T-helper 22 cell (primary cell): ENCODE results near the gene DENND1A.
"Not testable (repeated sequence)": the region's sequence is repeated elsewhere in the genome, so short reads cannot be mapped to it uniquely, and the experiment has no call there.

ENCODE experiments used
- DNase-seq: peaks from one replicate; pipeline ENCODE4 v3.0.0-alpha.2; 2020; ENCODE audit warnings: low read depth

DENND1A gene

GRCh38 chr9:123772374-123772773 lies 157.6 kb downstream of the DENND1A start:
- DNase-seq: no peak

- DNase-seq: no peak
These were observed 158.2 kb downstream of the DENND1A start for GRCh38 chr9:123771690-123772089.

- no peak for DNase-seq
These were observed 160.2 kb downstream of the DENND1A start for GRCh38 chr9:123769719-123770118.

GRCh38 chr9:123763910-123764588 lies 165.9 kb downstream of the DENND1A start:
- DNase-seq: no peak

- no peak for DNase-seq
These were observed 167.9 kb downstream of the DENND1A start for GRCh38 chr9:123761905-123762605.

GRCh38 chr9:123757960-123758359 lies 172.0 kb downstream of the DENND1A start:
- no peak for DNase-seq

GRCh38 chr9:123757547-123757946 lies 172.4 kb downstream of the DENND1A start:
- no peak for DNase-seq

- DNase-seq: no peak
These were observed 173.3 kb downstream of the DENND1A start for GRCh38 chr9:123756484-123757106.

- no peak for DNase-seq
These were observed 176.2 kb downstream of the DENND1A start for GRCh38 chr9:123753669-123754258.

- DNase-seq: no peak
These were observed 176.9 kb downstream of the DENND1A start for GRCh38 chr9:123753016-123753415.

- no peak for DNase-seq
These were observed 180.2 kb downstream of the DENND1A start for GRCh38 chr9:123749580-123750202.

GRCh38 chr9:123746765-123747164 lies 183.2 kb downstream of the DENND1A start:
- no peak for DNase-seq

GRCh38 chr9:123745933-123746332 lies 184.0 kb downstream of the DENND1A start:
- DNase-seq: no peak

GRCh38 chr9:123745451-123745850 lies 184.5 kb downstream of the DENND1A start:
- no peak for DNase-seq

- DNase-seq: no peak
These were observed 186.2 kb downstream of the DENND1A start for GRCh38 chr9:123743737-123744136.

- no peak for DNase-seq
These were observed 187.7 kb downstream of the DENND1A start for GRCh38 chr9:123742009-123742767.

GRCh38 chr9:123741214-123741613 lies 188.7 kb downstream of the DENND1A start:
- DNase-seq: no peak

- no peak for DNase-seq
These were observed 190.0 kb downstream of the DENND1A start for GRCh38 chr9:123739902-123740301.

- DNase-seq: no peak
These were observed 190.5 kb downstream of the DENND1A start for GRCh38 chr9:123739387-123739786.

GRCh38 chr9:123738648-123739047 lies 191.3 kb downstream of the DENND1A start:
- DNase-seq: no peak

GRCh38 chr9:123735376-123735775 lies 194.6 kb downstream of the DENND1A start:
- no peak for DNase-seq

- not testable (repeated sequence) for DNase-seq
These were observed 201.4 kb downstream of the DENND1A start for GRCh38 chr9:123728571-123728970.
